Upper lobe of left lung (tissue), 4 donors: Measurements from ENCODE around the gene RAB25.
A peak's percentile ranks its signal among the peaks of the same experiment; 100 is the strongest.

Experiments used
- EP300 ChIP-seq, 4 donors: sonication (generic); formaldehyde crosslinking; IDR thresholded peaks; one replicate each; pipeline ENCODE4 v1.5.1; 2017; ENCODE audit warnings: antibody characterized with exemption in 4 of 4, control low read depth in 2 of 4
- POLR2A ChIP-seq, 4 donors: fragments of 450-650 bp; IDR thresholded peaks; one replicate each; pipeline ENCODE4 v1.5.1; 2016 to 2017; ENCODE audit warnings: antibody characterized with exemption in 4 of 4, mild to moderate bottlenecking in 2 of 4
- POLR2AphosphoS5 ChIP-seq, 2 donors: sonication (generic); formaldehyde crosslinking; IDR thresholded peaks; one replicate each; pipeline ENCODE4 v1.5.1; 2017; ENCODE audit warnings: antibody characterized with exemption in 2 of 2
- TF ChIP-seq, protein P1 (sequence below), 6 experiments: fragments of 450-650 bp in 4 of 6; fragments of 200-600 bp in 2 of 6; sonication (generic) in 2 of 6; IDR thresholded peaks; one replicate each; pipeline ENCODE4 v1.5.1; 2016 to 2019; ENCODE audit warnings: antibody characterized with exemption in 6 of 6

DNA sequence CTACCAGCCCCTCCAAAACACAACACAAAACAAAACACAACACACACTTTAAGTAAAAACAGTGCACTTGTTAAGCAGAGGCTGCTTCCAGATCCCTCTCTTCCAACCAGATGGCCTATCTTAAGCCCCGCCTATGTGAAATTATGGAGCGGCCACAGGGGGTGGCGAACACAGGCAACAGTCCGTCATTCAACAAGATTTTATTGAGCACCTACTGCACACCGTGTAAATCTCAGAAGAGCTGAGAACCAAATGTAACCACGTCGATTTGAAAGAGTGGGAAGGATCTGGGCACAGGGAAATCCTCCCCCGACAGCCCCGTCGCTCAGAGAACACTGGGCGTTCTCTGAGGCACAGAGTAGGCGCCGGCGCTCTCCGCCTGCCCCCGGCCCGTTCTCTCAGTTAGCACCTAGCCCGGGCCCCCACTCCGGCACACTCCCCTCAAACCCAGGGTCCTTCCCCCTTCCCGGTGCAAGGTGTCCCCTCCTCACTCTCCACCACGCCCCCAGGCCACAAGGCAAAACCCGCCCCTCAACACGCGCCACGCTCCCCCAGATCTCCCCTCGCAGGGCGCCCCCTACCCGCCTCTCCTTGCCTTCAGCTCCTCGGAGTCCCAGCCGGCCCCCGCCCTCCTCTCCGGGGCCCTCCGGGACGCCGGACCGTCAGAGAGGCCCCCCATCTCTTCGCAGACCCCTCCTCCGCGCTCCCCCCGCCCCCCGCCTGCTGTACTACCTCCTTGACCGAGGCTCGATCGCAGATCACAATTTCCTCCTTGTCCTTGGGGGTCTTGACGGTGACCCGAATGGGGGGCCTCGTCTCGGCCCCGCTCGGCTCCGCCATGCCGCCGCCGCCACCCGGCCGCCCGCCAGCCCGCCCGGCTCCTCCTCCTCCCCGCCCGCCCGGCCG, 7.8 kb upstream of the RAB25 start:
- no peak for TF ChIP-seq EP300 (IDR thresholded peaks at IDR 0.05)
- TF ChIP-seq, protein P1, sequence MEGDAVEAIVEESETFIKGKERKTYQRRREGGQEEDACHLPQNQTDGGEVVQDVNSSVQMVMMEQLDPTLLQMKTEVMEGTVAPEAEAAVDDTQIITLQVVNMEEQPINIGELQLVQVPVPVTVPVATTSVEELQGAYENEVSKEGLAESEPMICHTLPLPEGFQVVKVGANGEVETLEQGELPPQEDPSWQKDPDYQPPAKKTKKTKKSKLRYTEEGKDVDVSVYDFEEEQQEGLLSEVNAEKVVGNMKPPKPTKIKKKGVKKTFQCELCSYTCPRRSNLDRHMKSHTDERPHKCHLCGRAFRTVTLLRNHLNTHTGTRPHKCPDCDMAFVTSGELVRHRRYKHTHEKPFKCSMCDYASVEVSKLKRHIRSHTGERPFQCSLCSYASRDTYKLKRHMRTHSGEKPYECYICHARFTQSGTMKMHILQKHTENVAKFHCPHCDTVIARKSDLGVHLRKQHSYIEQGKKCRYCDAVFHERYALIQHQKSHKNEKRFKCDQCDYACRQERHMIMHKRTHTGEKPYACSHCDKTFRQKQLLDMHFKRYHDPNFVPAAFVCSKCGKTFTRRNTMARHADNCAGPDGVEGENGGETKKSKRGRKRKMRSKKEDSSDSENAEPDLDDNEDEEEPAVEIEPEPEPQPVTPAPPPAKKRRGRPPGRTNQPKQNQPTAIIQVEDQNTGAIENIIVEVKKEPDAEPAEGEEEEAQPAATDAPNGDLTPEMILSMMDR (IDR thresholded peaks at IDR 0.05): peak in 2 of 6 experiments; percentile 5 to 14
- peak in 1 of 4 donors; percentile 33 for TF ChIP-seq POLR2A (IDR thresholded peaks at IDR 0.05)
- no peak for TF ChIP-seq POLR2AphosphoS5 (IDR thresholded peaks at IDR 0.05)
